DMS79 (cell line): ENCODE results near the gene MTSS2.
"Not testable (repeated sequence)": the region's sequence is repeated elsewhere in the genome, so short reads cannot be mapped to it uniquely, and the experiment has no call there.

Experiments used
- DNase-seq: peaks from one replicate; lab custom pipeline; 2025; lab: John Stamatoyannopoulos, UW

MTSS2 gene

DNA sequence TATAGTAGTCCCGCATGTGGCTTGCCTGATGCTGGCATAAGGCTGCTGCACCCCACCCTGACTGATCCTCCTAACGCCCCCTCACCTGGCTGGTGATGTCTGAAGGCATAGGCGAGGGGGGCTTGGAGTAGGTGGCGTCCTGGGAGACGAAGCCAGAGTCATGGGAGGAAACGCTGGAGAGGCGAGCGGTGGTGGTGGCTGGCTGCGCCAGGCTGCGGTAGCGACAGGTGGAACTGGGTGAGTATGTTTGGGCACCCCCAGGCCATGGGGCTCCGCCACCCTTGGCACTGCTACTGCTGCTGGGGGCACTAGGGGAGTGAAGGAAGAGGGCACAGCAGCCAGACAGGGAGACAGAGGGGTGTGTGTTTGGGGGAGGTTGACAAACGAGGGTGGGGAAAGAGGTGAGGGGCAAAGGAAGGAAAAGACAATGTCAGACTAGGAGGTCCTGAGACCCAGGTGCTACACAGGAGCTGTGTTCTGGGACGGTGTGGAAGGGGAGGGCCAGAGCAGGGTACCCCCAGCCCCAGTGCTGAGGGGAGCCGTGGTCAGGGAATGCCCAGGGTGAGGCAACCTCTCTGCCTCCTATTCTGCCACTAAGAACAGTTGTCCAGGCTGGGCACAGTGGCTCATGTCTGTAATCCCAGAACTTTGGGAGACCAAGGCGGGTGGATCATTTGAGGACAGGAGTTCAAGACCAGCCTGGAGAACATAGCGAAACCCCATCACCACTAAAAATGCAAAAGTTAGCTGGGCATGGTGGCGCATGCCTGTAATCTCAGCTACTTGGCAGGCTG is 11.4 kb downstream of the MTSS2 start:
- DNase-seq = no peak

DNA sequence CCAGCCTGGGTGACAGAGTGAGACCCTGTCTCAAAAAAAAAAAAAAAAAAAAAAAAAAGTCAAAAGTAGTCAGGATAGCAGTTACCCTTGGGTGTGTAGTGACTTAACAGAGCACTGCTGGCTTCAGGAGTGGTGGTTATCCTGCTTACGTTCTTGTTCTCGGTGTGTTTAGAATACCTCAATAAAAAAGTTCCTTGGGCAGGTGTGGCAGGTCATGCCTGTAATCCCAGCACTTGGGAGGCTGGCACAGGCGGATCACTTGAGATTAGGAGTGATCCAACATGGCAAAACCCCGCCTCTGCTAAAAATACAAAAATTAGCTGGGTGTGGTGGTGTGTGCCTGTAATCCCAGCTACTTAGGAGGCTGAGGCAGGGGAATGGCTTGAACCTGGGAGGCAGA is 14.9 kb downstream of the MTSS2 start:
- not testable (repeated sequence) for DNase-seq

DNA sequence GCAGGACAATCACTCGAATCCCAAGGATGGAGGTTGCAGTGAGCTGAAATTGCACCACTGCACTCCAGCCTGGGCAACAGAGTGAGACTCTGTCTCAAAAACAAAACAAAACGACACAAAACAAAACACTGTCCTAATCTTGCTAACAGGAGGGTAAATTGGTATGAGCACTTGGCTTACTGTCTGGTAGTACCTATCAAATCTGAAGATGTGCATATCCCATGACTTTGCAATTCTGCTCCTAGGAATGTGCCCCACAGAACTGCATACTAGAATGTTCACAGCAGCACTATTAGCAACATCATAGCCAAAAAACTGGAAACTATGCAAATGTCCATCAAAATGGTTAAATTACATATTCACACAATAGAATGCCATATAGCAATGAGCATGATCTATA is 15.7 kb downstream of the MTSS2 start:
- no peak for DNase-seq

DNA sequence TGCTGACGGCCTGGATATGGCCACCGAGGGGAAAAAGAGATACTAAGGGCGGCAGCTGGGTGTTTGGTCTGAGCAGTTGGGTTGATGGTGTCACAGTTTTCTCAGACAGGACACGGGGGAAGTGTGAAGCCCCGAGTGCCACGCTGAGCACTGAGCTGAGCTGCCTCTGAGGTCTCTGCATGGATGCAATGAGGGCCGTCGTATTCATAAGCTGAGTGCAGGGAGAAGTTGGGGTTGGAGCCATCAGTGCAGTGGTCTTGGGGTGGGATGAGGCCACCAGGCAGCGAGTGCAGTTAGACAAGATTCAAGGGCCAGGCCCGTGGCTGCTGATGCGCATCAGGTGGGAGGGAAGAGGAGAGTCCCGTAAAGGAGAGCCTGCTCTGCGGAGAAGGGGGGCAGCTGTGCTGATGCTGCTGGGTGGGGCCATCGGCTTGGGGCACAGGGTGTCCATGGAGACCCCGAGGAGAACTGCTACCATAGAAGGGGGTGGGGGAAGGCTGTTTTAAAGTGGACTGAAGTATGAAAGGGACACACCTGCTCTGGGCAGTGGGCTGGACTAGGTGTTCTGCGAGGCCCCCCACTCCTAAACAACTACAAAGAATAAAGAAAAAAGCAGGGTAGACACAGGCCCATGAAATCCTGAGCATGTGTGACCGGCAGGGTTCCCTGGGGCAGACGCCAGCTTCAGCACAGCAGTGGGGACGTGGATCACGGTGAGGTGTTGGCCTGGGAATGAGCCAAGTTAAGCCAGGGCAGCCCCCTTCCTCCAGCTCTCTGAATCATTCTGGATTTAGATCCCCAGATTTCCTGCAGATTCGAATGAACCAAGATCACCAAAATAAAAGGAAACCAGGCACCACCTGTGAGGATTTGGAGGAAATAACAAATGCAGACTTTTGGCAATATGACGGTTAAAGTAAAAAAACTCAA is 19.8 kb downstream of the MTSS2 start:
- no peak for DNase-seq

- no peak for DNase-seq
Observed at GRCh38 chr16:70665113-70665694, 20.6 kb downstream of the MTSS2 start.

DNA sequence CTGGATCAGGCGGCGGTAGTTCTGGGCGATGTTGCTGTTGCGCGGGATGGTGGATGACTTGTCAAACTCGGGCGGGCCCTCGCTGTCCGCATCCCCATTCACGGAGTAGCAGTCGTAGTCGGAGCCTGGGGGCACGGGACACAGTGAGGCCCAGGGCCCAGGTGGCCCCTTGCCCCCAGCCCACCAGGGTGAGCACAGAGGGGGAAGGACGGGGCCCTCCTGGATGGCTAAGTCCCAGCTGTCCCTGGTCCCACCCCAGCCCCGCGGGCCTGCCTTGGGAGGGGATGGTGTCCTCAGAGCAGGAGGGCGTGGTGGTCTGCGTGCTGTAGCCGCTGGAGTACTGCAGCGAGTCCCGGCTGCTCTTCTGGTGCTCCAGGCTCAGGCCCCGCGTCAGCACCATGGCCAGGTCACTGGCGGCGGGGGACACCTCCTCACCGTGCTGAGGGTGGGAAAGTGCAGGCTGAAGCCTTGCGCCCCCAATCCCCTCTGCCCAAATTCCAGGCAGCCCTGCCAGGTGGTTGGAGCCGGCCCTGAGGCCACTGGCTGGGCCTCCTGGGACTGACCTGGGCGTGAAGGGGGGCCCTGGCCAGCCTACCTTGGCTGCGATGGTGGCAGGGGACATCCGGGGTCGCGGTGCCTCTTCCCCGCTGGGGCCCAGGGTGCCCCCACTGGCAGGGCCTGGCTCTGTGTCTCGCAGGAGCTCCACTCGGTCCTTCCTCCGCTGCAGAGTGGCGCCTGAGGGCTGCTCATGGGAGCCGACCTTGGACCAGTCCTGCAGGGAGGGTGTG is 21.3 kb downstream of the MTSS2 start:
- DNase-seq = no peak

DNA sequence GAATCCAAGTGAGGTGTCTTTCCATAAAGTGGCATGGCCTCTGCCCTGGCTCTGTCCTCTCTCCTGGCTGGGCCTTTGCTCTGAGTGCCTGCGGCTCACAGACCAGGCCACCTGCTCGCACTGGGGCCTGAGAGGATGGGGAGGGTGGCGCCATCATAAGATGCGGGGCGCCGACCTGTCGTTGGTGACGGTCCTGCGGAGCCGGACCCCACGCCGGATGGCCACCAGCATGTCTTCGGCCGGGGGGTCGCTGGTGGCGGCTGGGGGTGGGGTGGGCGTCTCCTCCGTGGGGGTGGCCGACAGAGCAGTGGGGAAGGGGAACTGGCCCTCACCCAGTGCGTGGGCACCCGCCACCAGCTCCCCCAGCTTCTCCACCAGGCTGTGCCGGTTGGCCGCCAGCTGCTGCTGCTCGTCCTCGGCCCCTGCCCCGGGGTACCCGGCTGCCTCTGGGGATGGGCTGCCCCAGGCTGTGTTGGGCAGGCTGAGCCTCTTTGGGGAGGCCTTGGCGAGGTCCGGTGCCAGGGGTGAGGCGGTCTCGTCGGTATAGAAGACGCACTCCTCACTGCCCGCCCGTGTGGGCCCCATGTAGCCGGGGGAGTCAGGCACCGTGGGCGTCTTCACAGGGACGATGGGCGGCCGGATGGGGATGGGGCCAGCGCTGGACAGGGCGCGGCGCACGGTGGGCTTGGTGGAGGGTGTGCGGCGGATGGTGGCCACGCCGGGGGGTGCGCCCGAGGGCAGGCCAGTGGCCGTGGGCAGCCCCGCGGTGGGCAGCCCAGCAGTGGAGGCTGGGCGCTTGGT is 22.1 kb downstream of the MTSS2 start:
- DNase-seq = no peak

DNA sequence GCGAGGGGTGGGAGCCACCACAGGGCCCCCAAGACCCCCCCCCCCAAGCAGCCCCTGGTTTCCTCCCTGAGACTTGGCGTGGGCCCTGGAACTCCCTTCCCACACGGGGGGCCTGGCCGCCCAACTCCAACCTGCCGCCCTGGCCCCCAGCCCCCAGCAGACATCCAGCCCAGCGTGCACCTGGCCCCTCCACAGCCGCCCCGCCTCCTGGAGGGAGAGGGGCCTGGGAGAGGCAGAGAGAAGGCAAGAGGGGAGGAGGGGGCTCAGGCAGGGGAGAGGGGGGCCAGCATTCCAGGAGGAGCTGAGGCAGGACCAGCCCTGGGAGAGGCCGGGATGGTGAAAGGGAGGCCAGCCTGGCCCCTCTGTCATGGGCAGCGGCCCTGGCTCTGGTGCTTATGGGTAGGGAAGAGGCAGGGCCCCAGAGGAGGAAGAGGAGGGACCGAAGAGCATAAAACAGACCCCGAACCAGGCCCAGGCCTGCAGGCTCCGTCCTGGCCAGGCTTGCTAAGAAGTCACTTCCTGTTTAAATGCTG is 22.8 kb downstream of the MTSS2 start:
- DNase-seq = no peak

DNA sequence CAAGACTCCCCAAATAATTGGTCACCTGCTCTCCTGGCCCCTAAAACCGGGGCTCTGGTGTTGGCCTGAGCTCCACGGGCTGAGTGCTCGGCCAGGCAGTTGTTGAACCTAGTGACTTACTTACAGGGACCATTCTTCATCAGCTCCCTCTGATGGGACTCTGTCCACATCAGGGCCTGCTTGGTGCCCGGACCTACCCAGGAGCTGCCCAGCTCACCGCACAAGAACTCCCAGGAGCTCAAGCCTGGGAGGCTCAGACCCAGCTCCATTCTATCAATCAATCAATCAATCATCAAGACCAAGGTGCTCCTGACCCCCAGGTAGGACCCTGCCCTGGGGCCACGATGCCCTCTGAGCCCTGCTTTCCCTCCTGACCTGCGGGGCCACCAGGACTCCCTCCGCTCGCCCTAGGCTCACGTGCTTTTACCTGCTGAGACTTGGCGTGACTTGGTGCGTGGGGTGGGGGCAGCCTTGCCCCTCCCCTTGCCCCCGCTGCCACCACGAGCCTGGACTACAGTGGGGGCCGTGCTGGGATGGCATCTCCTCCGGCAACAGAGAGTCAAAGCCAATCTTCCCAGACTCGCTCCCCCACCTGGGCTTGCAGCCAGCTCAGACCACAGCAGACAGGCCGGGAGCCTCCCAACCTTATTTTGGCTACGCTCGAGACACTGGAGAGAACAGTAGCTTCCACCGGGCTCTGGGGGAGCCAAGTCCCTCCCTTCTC is 23.8 kb downstream of the MTSS2 start:
- DNase-seq = no peak

- no peak for DNase-seq
Observed at GRCh38 chr16:70661534-70661917, 24.3 kb downstream of the MTSS2 start.

GRCh38 chr16:70660672-70661350 is 25.0 kb downstream of the MTSS2 start:
- DNase-seq = no peak

GRCh38 chr16:70659953-70660671 is 25.7 kb downstream of the MTSS2 start:
- DNase-seq = no peak

DNA sequence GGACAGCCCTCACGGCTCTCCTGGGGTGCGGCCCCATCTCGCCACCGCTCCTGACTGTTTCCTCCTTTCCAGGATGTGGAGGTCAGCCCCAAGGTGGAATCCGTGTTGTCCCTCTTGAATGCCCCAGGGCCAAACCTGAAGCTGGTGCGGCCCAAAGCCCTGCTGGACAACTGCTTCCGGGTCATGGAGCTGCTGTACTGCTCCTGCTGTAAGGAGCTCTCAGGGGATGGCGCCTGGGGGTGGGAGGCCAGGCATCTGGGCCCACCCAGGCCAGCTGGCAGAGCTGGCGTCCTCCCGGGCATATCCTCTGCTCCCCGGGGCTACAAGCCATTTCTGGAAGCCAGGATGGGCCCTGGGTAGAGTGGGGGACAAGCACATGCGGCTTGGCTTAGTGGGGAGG is 26.3 kb downstream of the MTSS2 start:
- no peak for DNase-seq

GRCh38 chr16:70658921-70659320 is 26.9 kb downstream of the MTSS2 start:
- DNase-seq = no peak

GRCh38 chr16:70657956-70658355 is 27.9 kb downstream of the MTSS2 start:
- DNase-seq = no peak

DNA sequence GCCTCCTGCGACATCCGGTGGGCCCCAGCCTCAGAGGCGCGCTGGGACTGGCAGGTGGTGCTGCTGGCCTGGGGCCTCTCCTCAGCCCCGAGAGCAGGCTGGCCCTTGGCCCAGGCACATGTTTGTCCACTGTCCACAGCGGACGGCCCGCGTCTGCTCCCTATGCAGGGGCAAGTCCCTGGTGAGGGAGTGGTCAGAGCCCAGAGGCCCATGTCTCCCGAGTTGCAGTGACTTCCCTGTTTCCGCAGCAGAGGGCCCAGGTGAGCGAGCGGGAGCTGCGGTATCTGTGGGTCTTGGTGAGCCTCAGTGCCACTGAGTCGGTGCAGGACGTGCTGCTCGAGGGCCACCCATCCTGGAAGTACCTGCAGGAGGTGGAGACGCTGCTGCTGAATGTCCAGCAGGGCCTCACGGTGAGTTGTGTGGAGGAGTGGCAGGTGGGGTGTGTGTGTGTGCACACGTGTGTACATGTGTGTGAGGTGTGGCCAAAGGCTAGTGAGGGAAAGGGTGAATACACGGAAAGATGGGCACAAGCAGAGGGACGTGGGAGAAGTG is 29.1 kb downstream of the MTSS2 start:
- no peak for DNase-seq

GRCh38 chr16:70656065-70656711 is 29.7 kb downstream of the MTSS2 start:
- no peak for DNase-seq
